Activated CD4-positive, alpha-beta T cell treated with anti-CD3 and anti-CD28 coated beads for 36 hours (primary cell): ENCODE data around the gene FBXL5. TPM values are rescaled to one million over a fixed set of nuclear protein-coding genes. Genes with fewer than 3 reads are reported as not detected.

Source experiments
- ATAC-seq: fragments of 200-7000 bp; cut with Tn5 transposase; one replicate; pipeline ENCODE4 v1.10.0; 2021; ENCODE audit warnings: mild to moderate bottlenecking, moderate library complexity
- CTCF ChIA-PET: fragments of 350-600 bp; sonication (Branson Sonifier 250); formaldehyde crosslinking; loops from one replicate; lab custom pipeline; 2021; ENCODE audit warnings: antibody characterized with exemption; lab: Charles Lee
- POLR2A ChIA-PET: fragments of 350-600 bp; sonication (Branson Sonifier 250); formaldehyde crosslinking; loops from one replicate; lab custom pipeline; 2021; ENCODE audit warnings: antibody characterized with exemption, inconsistent platforms; lab: Charles Lee
- DNase-seq: peaks from one replicate; pipeline ENCODE4 v3.0.0-alpha.2; 2020
- H3K27ac Mint-ChIP-seq: one replicate; pipeline ENCODE4 v1.8.0; 2021; ENCODE audit warnings: mixed read lengths
- H3K27me3 Mint-ChIP-seq: one replicate; pipeline ENCODE4 v1.8.0; 2021; ENCODE audit warnings: mixed read lengths
- H3K36me3 Mint-ChIP-seq: one replicate; pipeline ENCODE4 v1.8.0; 2021; ENCODE audit warnings: low read depth, mixed read lengths
- H3K4me1 Mint-ChIP-seq: one replicate; pipeline ENCODE4 v1.8.0; 2021; ENCODE audit warnings: mixed read lengths
- H3K4me3 Mint-ChIP-seq: one replicate; pipeline ENCODE4 v1.8.0; 2021; ENCODE audit warnings: mild to moderate bottlenecking, moderate library complexity, mixed read lengths
- H3K9me3 Mint-ChIP-seq: one replicate; pipeline ENCODE4 v1.8.0; 2021; ENCODE audit warnings: low read depth, mixed read lengths
- intact Hi-C, 2 experiments: fragments of 100-400 bp; cut with DNase I in 1 of 2; cut with micrococcal nuclease in 1 of 2; formaldehyde crosslinking; loops; one replicate each; pipeline versions ENCODE4 v1.14.2 to v1.15.1; 2022 to 2024; cut with DNase I, micrococcal nuclease
- total RNA-seq, 2 experiments: library from RNA; stranded (reverse); gene quantifications; one replicate each; pipeline ENCODE4 v1.2.3, GENCODE V29; 2021

Gene FBXL5
- total RNA-seq, 2 experiments from 2014 or later = 20.1 to 29.1 TPM

GRCh38 chr4:15563871-15564270 lies 91.3 kb downstream of the FBXL5 start:
- peaks cover 9% of the 10 kb centered on the region for H3K36me3 Mint-ChIP-seq
- no peaks in the 10 kb centered on the region for H3K27me3 Mint-ChIP-seq
- ATAC-seq (no peak), DNase-seq (no peak)
- H3K4me3 Mint-ChIP-seq = no peak overlapping the region
- ChIA-PET POLR2A (no interaction called here), CTCF (no interaction called here)
- intact Hi-C loops = no loop called here
- H3K9me3 Mint-ChIP-seq = no peaks in the 10 kb centered on the region
- H3K27ac Mint-ChIP-seq = no peak overlapping the region
- no peaks in the 10 kb centered on the region for H3K4me1 Mint-ChIP-seq

- intact Hi-C loops = no loop called here
- ChIA-PET CTCF (interaction anchor here (0.6 kb wide), 2 partner anchors 289 to 1427 kb away, joined by 3 read pairs; no protein-coding TSS in a partner anchor), POLR2A (no interaction called here)
- no peak overlapping the region for H3K4me3 Mint-ChIP-seq
- H3K36me3 Mint-ChIP-seq = peaks cover 9% of the 10 kb centered on the region
- H3K27me3 Mint-ChIP-seq = no peaks in the 10 kb centered on the region
- H3K9me3 Mint-ChIP-seq = no peaks in the 10 kb centered on the region
- H3K27ac Mint-ChIP-seq = no peak overlapping the region
- H3K4me1 Mint-ChIP-seq = no peaks in the 10 kb centered on the region
- ATAC-seq (no peak), DNase-seq (no peak)
These were observed 92.5 kb downstream of the FBXL5 start for GRCh38 chr4:15562623-15563022.

GRCh38 chr4:15562114-15562513 lies 93.0 kb downstream of the FBXL5 start:
- intact Hi-C loops = no loop called here
- no peaks in the 10 kb centered on the region for H3K9me3 Mint-ChIP-seq
- H3K4me1 Mint-ChIP-seq = no peaks in the 10 kb centered on the region
- no peak for DNase-seq
- no peak overlapping the region for H3K27ac Mint-ChIP-seq
- H3K27me3 Mint-ChIP-seq = no peaks in the 10 kb centered on the region
- ATAC-seq = no peak
- CTCF ChIA-PET = interaction anchor here (1.2 kb wide), 1 partner anchor 10 kb away, joined by 3 read pairs; no protein-coding TSS in a partner anchor
- POLR2A ChIA-PET = no interaction called here
- peaks cover 9% of the 10 kb centered on the region for H3K36me3 Mint-ChIP-seq
- no peak overlapping the region for H3K4me3 Mint-ChIP-seq

GRCh38 chr4:15558561-15558960 lies 96.6 kb downstream of the FBXL5 start:
- peaks cover 2% of the 10 kb centered on the region for H3K36me3 Mint-ChIP-seq
- no peaks in the 10 kb centered on the region for H3K9me3 Mint-ChIP-seq
- H3K27me3 Mint-ChIP-seq = no peaks in the 10 kb centered on the region
- no peaks in the 10 kb centered on the region for H3K4me1 Mint-ChIP-seq
- ATAC-seq = no peak
- DNase-seq = no peak
- CTCF ChIA-PET = no interaction called here
- POLR2A ChIA-PET = no interaction called here
- no peak overlapping the region for H3K4me3 Mint-ChIP-seq
- no peak overlapping the region for H3K27ac Mint-ChIP-seq
- intact Hi-C loops = no loop called here

DNA sequence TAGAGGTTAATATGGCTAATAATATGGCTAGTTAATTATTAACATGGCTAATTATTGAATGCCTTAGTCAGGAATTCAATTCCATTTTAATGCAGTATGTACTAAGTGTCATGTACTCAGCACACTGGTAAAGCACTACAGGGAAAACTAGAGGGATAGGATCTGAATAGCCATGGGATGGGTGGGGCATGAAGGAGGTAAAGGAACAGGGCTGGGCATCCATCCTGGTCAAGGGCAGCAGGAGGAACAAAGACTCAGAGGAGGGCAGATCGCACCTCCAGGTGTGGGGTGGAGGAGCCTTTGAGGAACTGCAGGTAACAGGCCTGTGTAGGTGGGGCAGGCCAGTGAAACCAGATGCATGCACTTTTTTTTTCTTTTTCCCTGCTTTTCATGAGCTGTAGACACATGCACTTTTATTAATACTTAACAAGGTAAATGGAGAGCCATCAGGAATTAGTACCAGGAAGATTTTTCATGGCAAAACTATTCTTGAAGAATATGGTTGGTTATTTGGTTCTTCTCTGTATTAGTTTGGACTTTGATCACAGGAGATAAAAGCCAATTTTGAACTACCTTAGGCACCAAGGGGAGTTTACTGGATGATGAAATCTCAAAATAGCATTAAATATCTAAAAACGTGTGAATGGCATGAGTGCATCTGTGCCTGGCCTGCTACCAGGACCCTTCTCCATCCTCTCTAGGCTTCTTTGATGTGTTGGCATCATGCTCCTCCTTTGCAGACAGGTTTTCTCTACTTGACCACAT lies 97.2 kb downstream of the FBXL5 start:
- ChIA-PET POLR2A (no interaction called here), CTCF (no interaction called here)
- DNase-seq (no peak), ATAC-seq (no peak)
- no peaks in the 10 kb centered on the region for H3K9me3 Mint-ChIP-seq
- H3K4me1 Mint-ChIP-seq = no peaks in the 10 kb centered on the region
- no peak overlapping the region for H3K4me3 Mint-ChIP-seq
- H3K36me3 Mint-ChIP-seq = peaks cover under 1% of the 10 kb centered on the region
- intact Hi-C loops = no loop called here
- H3K27me3 Mint-ChIP-seq = no peaks in the 10 kb centered on the region
- no peak overlapping the region for H3K27ac Mint-ChIP-seq

DNA sequence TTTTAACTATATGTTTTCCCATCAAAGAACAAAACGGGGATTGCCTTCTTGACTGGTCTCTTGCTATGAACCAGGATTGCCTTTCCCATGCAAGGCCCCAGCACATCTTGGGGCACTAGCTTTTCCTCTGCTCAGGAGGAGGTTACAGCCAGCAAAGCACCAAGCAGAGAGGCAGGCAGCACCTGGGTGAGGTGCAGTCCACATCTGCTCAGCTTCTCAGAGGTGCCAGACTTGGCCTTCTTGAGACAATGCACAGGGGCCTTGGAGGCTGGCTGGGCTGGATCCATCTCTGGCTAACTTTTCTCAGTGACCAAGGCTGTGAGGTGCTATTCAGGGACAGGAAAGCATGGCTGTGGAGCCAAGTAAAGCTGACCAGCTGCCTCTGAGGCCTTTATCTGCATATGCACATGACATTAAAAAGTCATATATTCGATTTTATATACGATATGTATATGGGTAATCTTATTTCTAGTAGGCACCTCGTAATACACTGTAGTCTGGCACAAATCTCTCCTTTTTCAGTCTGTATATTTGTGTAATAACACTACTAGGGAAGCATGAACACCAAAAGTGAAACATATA lies 98.6 kb downstream of the FBXL5 start:
- H3K9me3 Mint-ChIP-seq = no peaks in the 10 kb centered on the region
- DNase-seq (no peak), ATAC-seq (no peak)
- no peaks in the 10 kb centered on the region for H3K27me3 Mint-ChIP-seq
- intact Hi-C loops = no loop called here
- POLR2A ChIA-PET = no interaction called here
- CTCF ChIA-PET = no interaction called here
- H3K36me3 Mint-ChIP-seq = no peaks in the 10 kb centered on the region
- no peak overlapping the region for H3K27ac Mint-ChIP-seq
- H3K4me3 Mint-ChIP-seq = no peak overlapping the region
- no peaks in the 10 kb centered on the region for H3K4me1 Mint-ChIP-seq

Other genes starting within 250 kb of the FBXL5 start
- gene C1QTNF7, start 227.3 kb downstream of the FBXL5 start, total RNA-seq = not detected
- not detected for gene CC2D2A, start 185.5 kb downstream of the FBXL5 start, total RNA-seq
- gene FAM200B, start 26.5 kb upstream of the FBXL5 start, total RNA-seq = 10 to 100 TPM in 1 of 2 experiments, 1 to 10 TPM in 1; 9.8 to 13.3 TPM
- gene BST1, start 47.7 kb upstream of the FBXL5 start, total RNA-seq = under 1 TPM; 0.47 to 0.66 TPM
- 10 to 100 TPM; 15.0 to 17.3 TPM for gene CD38, start 123.0 kb upstream of the FBXL5 start, total RNA-seq